Measurements from ENCODE around the gene KMT2A.

DNA sequence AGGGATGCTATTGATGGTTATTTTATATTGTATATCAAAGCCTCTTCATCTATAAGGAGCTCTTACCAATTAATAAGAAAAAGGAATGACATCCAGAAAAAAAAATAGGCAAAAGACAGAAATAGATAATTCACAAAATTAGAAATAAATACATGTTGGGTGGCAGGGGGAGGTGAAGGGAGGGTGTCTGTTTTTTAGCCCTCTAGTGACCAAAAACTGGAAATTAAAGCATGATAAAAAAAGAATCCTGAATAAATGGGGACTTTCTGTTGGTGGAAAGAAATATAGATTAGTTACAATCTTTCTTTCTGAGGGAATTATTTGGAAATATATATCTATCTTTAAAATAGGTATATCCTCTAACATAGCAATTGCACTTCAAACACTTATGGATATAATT lies 49.0 kb downstream of the KMT2A start:
- no peak for TF ChIP-seq IKZF2 (IDR thresholded peaks at IDR 0.05)
- TF ChIP-seq MYC (IDR thresholded peaks at IDR 0.05; ENCODE audit: insufficient read depth, insufficient read length, insufficient replicate concordance, low read length, severe bottlenecking): no peak
- TF ChIP-seq POLR2AphosphoS5 (IDR thresholded peaks at IDR 0.05; ENCODE audit: low read length): no peak
- no peak for TF ChIP-seq BRCA1 (IDR thresholded peaks at IDR 0.05; ENCODE audit: low read depth, low read length)
